Kidney epithelial cell (primary cell): ENCODE measurements around the gene EBI3. TPM values are rescaled to one million over a fixed set of nuclear protein-coding genes. Genes with fewer than 3 reads are reported as not detected.
"Not testable (repeated sequence)": the region's sequence is repeated elsewhere in the genome, so short reads cannot be mapped to it uniquely, and the experiment has no call there.

ENCODE experiments used
- DNase-seq: peaks from one replicate; pipeline ENCODE4 v3.0.0-alpha.2; 2010; ENCODE audit warnings: low read depth
- H3K27me3 ChIP-seq: 2 replicates; pipeline ENCODE4 v1.6.0; 2011; ENCODE audit warnings: low read length; ENCODE audit not compliant: control insufficient read depth, insufficient read depth
- H3K36me3 ChIP-seq: 2 replicates; pipeline ENCODE4 v1.5.1; 2011; ENCODE audit warnings: low read length; ENCODE audit not compliant: control insufficient read depth, insufficient read depth
- H3K4me3 ChIP-seq: 2 replicates; pipeline ENCODE4 v1.5.1; 2011; ENCODE audit warnings: low read depth, mild to moderate bottlenecking, control low read depth, low read length
- CTCF ChIP-seq: IDR thresholded peaks from 2 replicates; pipeline ENCODE4 v1.5.1; 2011; ENCODE audit warnings: mild to moderate bottlenecking, moderate library complexity, low read length, control low read depth, inconsistent platforms; ENCODE audit not compliant: insufficient read depth, poor library complexity, severe bottlenecking
- total RNA-seq: library from RNA; depleted of rRNA; stranded (reverse); fragments of >200 nt; gene quantifications from 2 replicates; pipeline ENCODE4 v1.2.3, GENCODE V29; 2015

Gene EBI3
- total RNA-seq, 1 donor from 2014 or later = 2.5 TPM

- Histone ChIP-seq H3K4me3 (no peak overlapping the region), H3K27me3 (peaks cover 4% of the 10 kb centered on the region), H3K36me3 (no peaks in the 10 kb centered on the region)
- no peak for TF ChIP-seq CTCF
- DNase-seq = no peak
Measured at GRCh38 chr19:4185413-4186086, 43.8 kb upstream of the EBI3 start.

- TF ChIP-seq CTCF = peak; percentile 92
- DNase-seq = no peak
- Histone ChIP-seq H3K27me3 (peaks cover 7% of the 10 kb centered on the region), H3K4me3 (no peak overlapping the region), H3K36me3 (no peaks in the 10 kb centered on the region)
Measured at GRCh38 chr19:4186087-4186993, 43.0 kb upstream of the EBI3 start.

- TF ChIP-seq CTCF = no peak
- H3K4me3 ChIP-seq = no peak overlapping the region
- DNase-seq = no peak
Measured at GRCh38 chr19:4187313-4188122, 41.8 kb upstream of the EBI3 start.

GRCh38 chr19:4189641-4190040 lies 39.7 kb upstream of the EBI3 start:
- H3K27me3 ChIP-seq = peaks cover 14% of the 10 kb centered on the region
- no peak for DNase-seq
- no peak overlapping the region for H3K4me3 ChIP-seq
- TF ChIP-seq CTCF = no peak
- H3K36me3 ChIP-seq = no peaks in the 10 kb centered on the region

More at GRCh38 chr19:4187313-4188122, 41.8 kb upstream of the EBI3 start:
- Histone ChIP-seq H3K36me3 (no peaks in the 10 kb centered on the region), H3K27me3 (peaks cover 7% of the 10 kb centered on the region)

- H3K36me3 ChIP-seq, H3K4me3 ChIP-seq, DNase-seq: not testable (repeated sequence)
- peaks cover 25% of the 10 kb centered on the region for H3K27me3 ChIP-seq
Measured at GRCh38 chr19:4192537-4192936, 36.8 kb upstream of the EBI3 start.

GRCh38 chr19:4194353-4194752 lies 35.0 kb upstream of the EBI3 start:
- H3K27me3 ChIP-seq = peaks cover 40% of the 10 kb centered on the region
- no peaks in the 10 kb centered on the region for H3K36me3 ChIP-seq
- H3K4me3 ChIP-seq = no peak overlapping the region
- no peak for TF ChIP-seq CTCF
- no peak for DNase-seq
